ENCODE data around the gene FBXO36.

FBXO36 gene

DNA sequence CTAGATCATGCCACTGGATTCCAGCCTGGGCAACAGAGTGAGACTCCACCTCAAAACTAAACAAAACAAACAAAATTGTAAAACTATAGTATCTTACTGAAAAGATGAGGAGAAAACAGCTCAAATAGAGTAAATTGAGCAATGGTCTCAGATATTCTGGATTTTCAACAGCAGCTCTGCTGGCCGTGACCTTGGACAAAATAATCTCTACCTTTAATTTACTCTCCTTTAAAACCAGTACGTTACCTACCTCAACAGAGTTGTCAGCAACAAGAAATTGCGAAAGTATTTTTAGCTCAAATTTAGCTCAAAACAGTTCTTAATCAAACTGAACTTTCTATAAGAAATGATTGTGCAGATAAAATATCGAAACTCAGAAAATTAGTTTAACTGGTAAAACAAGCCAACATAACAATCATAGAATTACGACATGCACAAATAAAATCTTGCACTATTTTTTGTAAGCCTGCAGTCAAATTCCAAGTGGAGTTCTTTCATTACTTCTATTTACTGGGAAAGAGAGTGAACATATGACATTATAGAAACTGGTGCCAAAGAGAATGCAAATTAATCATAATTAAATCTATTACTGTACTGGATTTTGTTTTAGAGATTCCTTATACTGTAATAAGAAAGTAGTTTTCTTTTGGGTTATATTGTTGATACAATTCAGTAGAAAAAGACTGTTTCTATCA is 41.3 kb upstream of the FBXO36 start:
- TF ChIP-seq, protein P1, sequence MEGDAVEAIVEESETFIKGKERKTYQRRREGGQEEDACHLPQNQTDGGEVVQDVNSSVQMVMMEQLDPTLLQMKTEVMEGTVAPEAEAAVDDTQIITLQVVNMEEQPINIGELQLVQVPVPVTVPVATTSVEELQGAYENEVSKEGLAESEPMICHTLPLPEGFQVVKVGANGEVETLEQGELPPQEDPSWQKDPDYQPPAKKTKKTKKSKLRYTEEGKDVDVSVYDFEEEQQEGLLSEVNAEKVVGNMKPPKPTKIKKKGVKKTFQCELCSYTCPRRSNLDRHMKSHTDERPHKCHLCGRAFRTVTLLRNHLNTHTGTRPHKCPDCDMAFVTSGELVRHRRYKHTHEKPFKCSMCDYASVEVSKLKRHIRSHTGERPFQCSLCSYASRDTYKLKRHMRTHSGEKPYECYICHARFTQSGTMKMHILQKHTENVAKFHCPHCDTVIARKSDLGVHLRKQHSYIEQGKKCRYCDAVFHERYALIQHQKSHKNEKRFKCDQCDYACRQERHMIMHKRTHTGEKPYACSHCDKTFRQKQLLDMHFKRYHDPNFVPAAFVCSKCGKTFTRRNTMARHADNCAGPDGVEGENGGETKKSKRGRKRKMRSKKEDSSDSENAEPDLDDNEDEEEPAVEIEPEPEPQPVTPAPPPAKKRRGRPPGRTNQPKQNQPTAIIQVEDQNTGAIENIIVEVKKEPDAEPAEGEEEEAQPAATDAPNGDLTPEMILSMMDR (IDR thresholded peaks at IDR 0.05; ENCODE audit: control insufficient read depth, extremely low read depth, insufficient read depth): no peak
- no peak overlapping the region for H3K4me3 ChIP-seq (ENCODE audit: low read depth, low read length)
- DNase-seq (ENCODE audit: low read depth): no peak

DNA sequence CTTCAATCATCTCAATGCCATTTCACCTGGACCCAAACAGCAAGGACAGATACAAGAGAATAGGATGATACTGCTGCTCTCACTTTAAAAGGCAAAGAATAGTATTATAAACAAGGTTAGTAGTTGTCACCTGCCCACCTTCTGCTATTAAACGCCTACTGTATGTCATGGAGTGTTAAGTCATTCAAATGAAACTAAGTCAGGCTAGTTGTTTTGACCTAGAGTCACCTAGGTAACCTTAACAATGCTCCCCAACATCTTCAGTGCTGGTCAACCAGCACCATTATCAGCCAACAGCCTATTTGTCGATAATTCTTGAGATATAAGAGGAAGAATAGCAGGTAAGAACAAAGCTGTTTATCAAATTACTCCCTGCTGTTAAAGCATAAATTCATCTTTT is 39.7 kb upstream of the FBXO36 start:
- no peak for DNase-seq (ENCODE audit: low read depth)
- H3K4me3 ChIP-seq (ENCODE audit: low read depth, low read length): no peak overlapping the region
- TF ChIP-seq, protein P1 (IDR thresholded peaks at IDR 0.05; ENCODE audit: control insufficient read depth, extremely low read depth, insufficient read depth): no peak

DNA sequence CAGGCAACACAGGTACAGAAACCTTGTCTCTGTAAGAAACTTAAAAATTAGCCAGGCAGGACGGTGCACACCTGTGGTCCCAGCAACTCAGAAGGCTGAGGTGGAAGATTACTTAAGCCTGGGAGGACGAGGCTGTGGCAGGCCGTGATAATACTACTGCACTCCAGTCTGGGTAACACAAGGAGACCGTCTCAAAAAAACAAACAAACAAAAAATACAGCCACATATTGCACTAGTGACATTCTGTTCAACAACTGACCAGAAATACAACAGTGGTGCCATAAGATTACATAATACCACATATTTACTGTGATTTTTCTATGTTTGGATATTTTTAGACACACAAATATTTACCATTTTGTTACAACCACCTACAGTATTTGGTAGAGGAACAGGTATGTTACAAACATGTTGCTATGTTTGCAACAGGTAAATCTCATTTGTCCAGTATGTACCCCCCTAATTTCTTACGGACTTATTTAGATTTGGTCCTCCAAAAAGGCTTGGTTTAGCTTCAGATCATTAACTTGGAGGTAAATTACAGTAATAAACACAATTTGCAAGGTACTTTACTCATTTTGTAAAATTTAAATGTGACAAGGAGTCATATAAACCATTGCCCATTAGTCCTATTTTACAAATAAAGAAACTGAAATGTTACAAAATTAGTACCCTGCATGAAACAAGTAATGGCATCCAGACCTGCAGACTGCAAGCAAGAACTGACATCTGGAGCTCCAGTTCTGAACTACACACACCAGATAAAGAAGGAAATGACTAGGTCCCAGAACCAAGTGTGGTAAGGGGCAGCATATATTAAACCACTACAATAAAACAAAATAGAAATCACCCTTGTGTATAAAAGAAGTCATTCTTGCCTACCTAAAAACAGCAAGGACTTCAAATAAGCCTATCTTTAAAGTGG is 37.3 kb upstream of the FBXO36 start:
- TF ChIP-seq, protein P1 (IDR thresholded peaks at IDR 0.05; ENCODE audit: control insufficient read depth, extremely low read depth, insufficient read depth): no peak
- DNase-seq (ENCODE audit: low read depth): no peak
- H3K4me3 ChIP-seq (ENCODE audit: low read depth, low read length): no peak overlapping the region

DNA sequence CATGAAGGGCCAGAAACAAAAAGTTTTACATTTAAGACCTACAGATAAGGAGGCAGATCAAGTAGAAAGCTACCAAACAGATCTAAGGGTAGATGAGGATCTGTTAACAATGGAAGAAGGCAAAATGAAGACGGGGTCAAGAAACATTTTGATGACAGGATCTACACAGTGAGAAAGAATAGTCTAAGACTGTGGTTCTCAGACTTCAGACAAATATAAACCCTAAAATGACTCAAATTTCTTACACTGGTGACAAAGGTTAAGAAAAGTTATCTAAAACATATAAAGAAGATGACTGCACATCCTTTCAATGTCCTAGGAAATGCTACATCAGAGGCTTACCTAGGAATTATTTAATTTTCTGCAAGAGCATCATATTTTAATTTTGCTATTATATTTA is 34.9 kb upstream of the FBXO36 start:
- no peak overlapping the region for H3K4me3 ChIP-seq (ENCODE audit: low read depth, low read length)
- DNase-seq (ENCODE audit: low read depth): no peak
- TF ChIP-seq, protein P1 (IDR thresholded peaks at IDR 0.05; ENCODE audit: control insufficient read depth, extremely low read depth, insufficient read depth): no peak

DNA sequence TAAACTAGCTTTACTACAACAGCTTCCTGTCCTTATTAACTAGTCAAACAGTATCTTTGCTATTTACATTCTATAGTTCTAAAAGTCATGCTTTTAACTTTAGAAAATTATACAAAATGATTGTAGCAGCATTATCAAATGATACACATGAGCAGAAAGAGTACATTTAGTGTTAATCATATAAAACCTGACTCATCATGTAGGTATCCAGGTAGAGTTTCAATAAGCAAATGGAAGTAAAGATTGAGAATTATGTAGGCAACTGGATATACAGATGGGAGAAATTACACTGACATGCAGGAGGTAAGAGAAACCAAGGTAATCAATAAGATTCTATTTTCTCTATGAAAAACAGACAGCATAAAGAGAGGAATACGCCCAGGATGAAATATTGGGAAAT is 34.3 kb upstream of the FBXO36 start:
- TF ChIP-seq, protein P1 (IDR thresholded peaks at IDR 0.05; ENCODE audit: control insufficient read depth, extremely low read depth, insufficient read depth): no peak
- H3K4me3 ChIP-seq (ENCODE audit: low read depth, low read length): no peak overlapping the region
- no peak for DNase-seq (ENCODE audit: low read depth)

DNA sequence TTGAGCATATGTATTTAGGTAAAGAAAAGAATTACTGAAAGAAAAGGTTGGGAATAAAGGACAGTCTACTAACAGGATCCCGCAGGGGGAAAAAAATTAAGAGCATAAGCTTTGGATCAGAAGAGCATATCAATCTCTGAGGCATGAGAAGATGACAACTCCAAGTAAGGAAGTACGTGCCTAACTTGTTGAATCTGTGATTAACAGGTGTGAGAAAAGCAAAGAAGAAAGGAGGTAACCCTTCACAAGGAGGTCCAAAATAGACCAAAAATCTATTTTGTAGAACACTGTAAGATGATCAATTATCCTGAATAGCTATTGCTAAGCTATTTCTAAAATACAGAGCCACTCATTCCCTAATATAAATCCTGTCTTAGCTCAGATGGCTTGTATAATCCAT is 33.3 kb upstream of the FBXO36 start:
- H3K4me3 ChIP-seq (ENCODE audit: low read depth, low read length): no peak overlapping the region
- TF ChIP-seq, protein P1 (IDR thresholded peaks at IDR 0.05; ENCODE audit: control insufficient read depth, extremely low read depth, insufficient read depth): no peak
- no peak for DNase-seq (ENCODE audit: low read depth)

All from LNCaP clone FGC (cell line).